BLaER1 treated with 17β-estradiol and CSF1 and Interleukin-3, amounts not matched to agents 10 nM and 100 nM (cell line): ENCODE measurements around the gene ARL6IP5.

Experiments
- H3K27ac ChIP-seq, 11 experiments: shearing (Covaris generic); formaldehyde crosslinking; 2 replicates each; pipeline ENCODE4 v1.8.1; 2022
- H3K27me3 ChIP-seq, 11 experiments: shearing (Covaris generic); formaldehyde crosslinking; 2 replicates each; pipeline ENCODE4 v1.8.1; 2022
- H3K36me3 ChIP-seq, 11 experiments: shearing (Covaris generic); formaldehyde crosslinking; 2 replicates each; pipeline ENCODE4 v1.8.1; 2022
- H3K4me1 ChIP-seq, 10 experiments: shearing (Covaris generic); formaldehyde crosslinking; 2 replicates each; pipeline ENCODE4 v1.8.1; 2022
- H3K4me2 ChIP-seq, 11 experiments: shearing (Covaris generic); formaldehyde crosslinking; 2 replicates each; pipeline ENCODE4 v1.8.1; 2022
- H3K4me3 ChIP-seq, 10 experiments: shearing (Covaris generic); formaldehyde crosslinking; 2 replicates each; pipeline ENCODE4 v1.8.1; 2022
- H3K9ac ChIP-seq, 11 experiments: shearing (Covaris generic); formaldehyde crosslinking; 2 replicates each; pipeline ENCODE4 v1.8.1; 2022
- H3K9me3 ChIP-seq, 11 experiments: shearing (Covaris generic); formaldehyde crosslinking; replicated peaks in 1 of 11; 2 replicates each; pipeline ENCODE4 v1.8.1; 2022
- H4K20me1 ChIP-seq, 11 experiments: shearing (Covaris generic); formaldehyde crosslinking; 2 replicates each; pipeline ENCODE4 v1.8.1; 2022
- Cebpa-rat ChIP-seq, 11 experiments: shearing (Covaris generic); IDR thresholded peaks; 2 replicates each; pipeline ENCODE4 v1.8.1; 2022

Gene ARL6IP5

DNA sequence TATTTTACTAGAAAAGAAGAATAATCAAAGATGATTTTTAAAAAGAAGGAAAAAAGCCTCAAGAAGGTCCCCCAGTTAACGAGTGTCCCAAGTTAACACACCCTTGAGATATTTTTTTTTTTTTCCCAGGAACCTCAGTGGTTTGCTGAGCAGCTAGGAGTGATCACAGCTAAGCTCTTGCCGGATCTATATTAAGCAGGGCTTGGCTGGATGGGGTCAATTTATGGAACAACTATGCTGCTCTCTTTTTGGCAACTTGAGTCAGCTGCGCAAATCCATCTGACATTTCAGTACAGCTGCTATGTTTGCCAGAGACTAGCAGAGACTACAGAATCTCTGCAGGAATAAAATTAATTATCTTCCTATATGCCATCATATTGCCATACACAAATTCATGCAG lies 37.7 kb downstream of the ARL6IP5 start, which contains the start of gene LMOD3:
TSS of gene LMOD3 (minus strand) at position 193 of the 400 bp plus-strand sequence. CDS start 209 bp downstream, outside the sequence.
- Histone ChIP-seq H3K36me3 (no peaks in the 10 kb centered on the region), H3K9ac (peak within 1 kb of the TSS in 8 of 11 experiments; percentile 6 to 50 (median 34); a peak in 12 of 22 replicates), H3K4me1 (peaks cover 19 to 29% (median 27%) of the 10 kb centered on the region in 10 experiments), H3K27me3 (no peaks in the 10 kb centered on the region), H3K9me3 (no peaks in the 10 kb centered on the region), H3K4me3 (peak within 1 kb of the TSS in 8 of 10 experiments; percentile 9 to 55 (median 30); a peak in 8 of 20 replicates), H3K27ac (peak within 1 kb of the TSS in 9 of 11 experiments; percentile 13 to 61 (median 56); a peak in 17 of 22 replicates), H3K4me2 (peak within 1 kb of the TSS; percentile 54 to 87 (median 83)), H4K20me1 (no peaks in the 10 kb centered on the region)
- TF ChIP-seq Cebpa-rat (IDR thresholded peaks at IDR 0.05) = no peak

DNA sequence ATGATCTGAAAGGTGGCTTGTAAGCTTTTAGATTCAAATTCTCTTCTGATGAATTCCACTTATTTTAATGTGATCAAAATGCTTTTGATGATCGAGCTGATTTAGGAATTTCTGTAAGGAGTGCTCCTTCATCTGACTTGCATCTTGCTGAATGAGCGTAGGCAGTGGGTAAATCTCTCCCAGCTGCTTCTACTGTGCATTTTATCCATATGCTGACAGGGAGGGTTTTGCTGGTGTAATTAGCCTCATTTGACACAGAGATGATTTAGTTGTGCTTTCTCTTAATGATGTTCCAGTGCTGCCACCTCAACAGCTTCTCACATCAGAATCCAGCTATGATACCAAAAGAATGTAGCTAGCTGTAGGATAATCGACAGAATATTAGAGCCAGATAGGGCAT lies 41.5 kb downstream of the ARL6IP5 start:
- no peaks in the 10 kb centered on the region for H3K36me3 ChIP-seq
- H3K9me3 ChIP-seq = no peaks in the 10 kb centered on the region
- no peak overlapping the region for H3K27ac ChIP-seq
- no peak for TF ChIP-seq Cebpa-rat (IDR thresholded peaks at IDR 0.05)
- peaks cover 17 to 34% (median 24%) of the 10 kb centered on the region in 10 experiments for H3K4me1 ChIP-seq
- H4K20me1 ChIP-seq = no peaks in the 10 kb centered on the region
- no peak overlapping the region for H3K4me3 ChIP-seq
- no peak overlapping the region for H3K4me2 ChIP-seq
- no peaks in the 10 kb centered on the region for H3K27me3 ChIP-seq
- H3K9ac ChIP-seq = no peak overlapping the region

DNA sequence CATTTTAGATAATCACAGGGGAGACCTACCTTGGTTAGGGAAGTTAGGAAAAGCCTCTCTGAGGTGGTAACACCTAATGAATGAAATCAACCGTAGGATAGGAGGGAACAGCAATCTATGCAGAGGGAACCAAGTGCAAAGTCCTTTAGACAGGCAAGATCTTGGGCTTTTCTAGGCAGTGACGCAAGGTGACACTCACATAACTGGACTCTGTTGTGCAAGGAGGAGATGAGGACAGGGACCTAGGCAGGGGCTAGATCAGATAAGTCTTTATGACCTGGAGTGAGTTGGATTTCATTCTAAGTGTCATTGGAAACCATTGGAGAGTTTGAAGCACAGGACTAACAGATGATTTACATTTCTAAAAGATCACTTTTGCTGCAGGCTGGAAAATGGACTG lies 42.3 kb downstream of the ARL6IP5 start:
- Histone ChIP-seq H3K36me3 (no peaks in the 10 kb centered on the region), H3K4me3 (no peak overlapping the region), H3K27ac (no peak overlapping the region), H3K27me3 (no peaks in the 10 kb centered on the region), H4K20me1 (no peaks in the 10 kb centered on the region), H3K9me3 (no peaks in the 10 kb centered on the region), H3K9ac (no peak overlapping the region), H3K4me2 (no peak overlapping the region), H3K4me1 (peaks cover 9 to 27% (median 17%) of the 10 kb centered on the region in 10 experiments)
- no peak for TF ChIP-seq Cebpa-rat (IDR thresholded peaks at IDR 0.05)

DNA sequence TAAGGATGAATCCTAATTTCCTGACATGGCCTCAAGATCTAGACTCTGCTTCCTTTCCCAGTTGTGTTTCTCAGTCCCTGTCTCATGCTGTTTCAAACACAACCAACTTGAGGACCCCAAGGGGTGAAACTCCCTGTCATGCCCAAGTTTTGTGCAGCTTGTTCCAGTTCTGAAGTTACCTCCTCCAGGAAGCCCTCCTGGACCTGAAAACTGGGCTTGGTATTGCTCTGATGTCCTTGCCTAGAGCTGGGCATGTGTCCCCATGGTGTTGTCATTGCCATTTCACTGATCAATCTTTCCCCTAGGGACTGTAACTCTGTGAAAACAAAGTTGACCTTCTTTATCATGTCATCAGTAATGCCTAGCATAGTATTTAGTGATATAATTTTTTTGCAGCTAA lies 43.8 kb downstream of the ARL6IP5 start:
- Histone ChIP-seq H3K36me3 (no peaks in the 10 kb centered on the region), H3K9me3 (peaks cover 0 to 7% (median 0%) of the 10 kb centered on the region in 11 experiments; a peak in 2 of 22 replicates)
- no peak for TF ChIP-seq Cebpa-rat (IDR thresholded peaks at IDR 0.05)

GRCh38 chr3:69129531-69129930 lies 44.8 kb downstream of the ARL6IP5 start:
- H4K20me1 ChIP-seq = no peaks in the 10 kb centered on the region
- no peaks in the 10 kb centered on the region for H3K36me3 ChIP-seq

More for the DNA sequence above, 43.8 kb downstream of the ARL6IP5 start:
- Histone ChIP-seq H3K4me2 (peak overlapping the region in 1 of 11 experiments; percentile 23; a peak in 1 of 22 replicates), H3K27ac (no peak overlapping the region), H4K20me1 (no peaks in the 10 kb centered on the region), H3K9ac (no peak overlapping the region), H3K27me3 (no peaks in the 10 kb centered on the region), H3K4me1 (peaks cover 0 to 12% (median 1%) of the 10 kb centered on the region in 10 experiments; a peak in 10 of 20 replicates), H3K4me3 (no peak overlapping the region)

DNA sequence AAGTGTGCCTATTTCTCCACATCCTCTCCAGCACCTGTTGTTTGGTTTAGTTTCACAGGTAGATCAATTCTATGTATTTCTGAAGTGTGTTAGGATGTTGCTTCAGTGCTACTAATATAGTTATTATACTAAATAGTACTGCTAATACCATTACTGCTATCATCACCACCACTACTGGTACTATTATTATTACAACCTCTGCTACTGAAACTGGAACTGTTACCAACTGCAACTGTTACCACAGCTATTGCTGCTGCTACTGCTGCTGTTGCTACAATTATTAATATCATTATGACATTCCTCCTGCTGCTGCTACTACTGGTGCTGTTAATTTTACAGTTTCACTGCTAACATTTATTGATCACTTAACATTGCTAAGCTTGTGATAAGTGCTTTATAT lies 46.0 kb downstream of the ARL6IP5 start:
- Histone ChIP-seq H3K4me1 (peaks cover 0 to 9% (median 0%) of the 10 kb centered on the region in 10 experiments; a peak in 5 of 20 replicates), H4K20me1 (no peaks in the 10 kb centered on the region), H3K9ac (no peak overlapping the region), H3K4me2 (no peak overlapping the region), H3K4me3 (no peak overlapping the region), H3K27me3 (no peaks in the 10 kb centered on the region), H3K9me3 (peaks cover 0 to 7% (median 0%) of the 10 kb centered on the region in 11 experiments; a peak in 2 of 22 replicates), H3K27ac (no peak overlapping the region), H3K36me3 (no peaks in the 10 kb centered on the region)
- no peak for TF ChIP-seq Cebpa-rat (IDR thresholded peaks at IDR 0.05)

More at GRCh38 chr3:69129531-69129930, 44.8 kb downstream of the ARL6IP5 start:
- no peak overlapping the region for H3K4me2 ChIP-seq
- no peak overlapping the region for H3K9ac ChIP-seq
- H3K4me3 ChIP-seq = no peak overlapping the region
- TF ChIP-seq Cebpa-rat (IDR thresholded peaks at IDR 0.05) = no peak
- no peaks in the 10 kb centered on the region for H3K27me3 ChIP-seq
- peaks cover 0 to 9% (median 0%) of the 10 kb centered on the region in 10 experiments; a peak in 5 of 20 replicates for H3K4me1 ChIP-seq
- peaks cover 0 to 7% (median 0%) of the 10 kb centered on the region in 11 experiments; a peak in 2 of 22 replicates for H3K9me3 ChIP-seq
- no peak overlapping the region for H3K27ac ChIP-seq

DNA sequence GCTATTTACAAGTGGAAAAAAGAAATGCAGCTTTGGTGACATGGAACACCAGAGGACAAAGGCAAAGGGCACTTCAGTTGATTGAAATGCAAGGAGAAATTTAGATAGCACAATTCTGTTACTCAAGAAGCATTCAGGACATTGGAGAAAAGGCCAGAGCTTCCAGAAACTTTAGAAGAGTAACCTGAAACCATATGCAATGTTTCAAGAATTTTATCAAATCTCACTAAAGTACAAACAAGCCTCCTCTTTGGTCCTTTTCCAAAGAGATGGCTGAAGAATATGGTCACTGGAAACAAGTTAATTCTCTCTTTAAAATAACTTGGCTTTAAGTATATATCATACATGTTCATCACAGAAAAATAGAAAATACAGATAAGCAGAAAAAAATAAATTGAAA lies 52.3 kb downstream of the ARL6IP5 start:
- H3K4me2 ChIP-seq = no peak overlapping the region
- H3K9me3 ChIP-seq = peaks cover 0 to 7% (median 0%) of the 10 kb centered on the region in 11 experiments; a peak in 2 of 22 replicates
- no peak overlapping the region for H3K9ac ChIP-seq
- 0 out of 20 replicates have a peak, but pooled peaks cover 0 to 5% (median 0%) of the 10 kb centered on the region in 10 experiments for H3K4me1 ChIP-seq
- no peaks in the 10 kb centered on the region for H3K36me3 ChIP-seq
- H4K20me1 ChIP-seq = no peaks in the 10 kb centered on the region
- no peak for TF ChIP-seq Cebpa-rat (IDR thresholded peaks at IDR 0.05)
- no peak overlapping the region for H3K27ac ChIP-seq
- no peak overlapping the region for H3K4me3 ChIP-seq
- H3K27me3 ChIP-seq = no peaks in the 10 kb centered on the region

- Histone ChIP-seq H3K4me1 (0 out of 20 replicates have a peak, but pooled peaks cover 0 to 5% (median 0%) of the 10 kb centered on the region in 10 experiments), H3K36me3 (no peaks in the 10 kb centered on the region), H3K27ac (no peak overlapping the region), H3K27me3 (no peaks in the 10 kb centered on the region), H4K20me1 (no peaks in the 10 kb centered on the region), H3K9me3 (peaks cover 0 to 6% (median 0%) of the 10 kb centered on the region in 11 experiments; a peak in 2 of 22 replicates), H3K4me2 (no peak overlapping the region), H3K9ac (no peak overlapping the region), H3K4me3 (no peak overlapping the region)
- no peak for TF ChIP-seq Cebpa-rat (IDR thresholded peaks at IDR 0.05)
These were observed 52.7 kb downstream of the ARL6IP5 start for GRCh38 chr3:69137412-69137811.

DNA sequence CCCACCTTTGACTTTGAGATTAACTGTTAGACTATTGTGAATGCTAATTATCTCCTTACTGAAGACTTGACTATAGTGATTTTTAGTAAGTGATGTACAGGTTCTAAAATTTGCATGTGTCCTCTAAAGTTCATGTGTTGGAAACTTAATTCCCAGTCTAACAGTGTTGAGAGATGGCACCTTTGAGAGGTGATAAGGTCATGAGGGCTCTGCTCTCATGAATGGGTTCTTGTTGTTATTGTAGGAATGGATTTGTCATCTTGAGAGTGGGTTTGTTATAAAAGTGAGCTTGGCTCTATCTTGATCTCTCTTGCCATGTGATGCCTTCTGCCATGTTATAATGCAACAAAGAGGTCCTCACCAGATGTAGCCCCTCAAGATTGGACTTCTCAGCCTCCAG lies 56.6 kb downstream of the ARL6IP5 start:
- H3K9me3 ChIP-seq = no peaks in the 10 kb centered on the region
- no peaks in the 10 kb centered on the region for H4K20me1 ChIP-seq
- H3K4me1 ChIP-seq = peaks cover 0 to 17% (median 12%) of the 10 kb centered on the region in 10 experiments; a peak in 16 of 20 replicates
- no peaks in the 10 kb centered on the region for H3K36me3 ChIP-seq
- no peak overlapping the region for H3K9ac ChIP-seq
- no peaks in the 10 kb centered on the region for H3K27me3 ChIP-seq
- no peak overlapping the region for H3K4me2 ChIP-seq
- TF ChIP-seq Cebpa-rat (IDR thresholded peaks at IDR 0.05) = no peak
- no peak overlapping the region for H3K4me3 ChIP-seq
- H3K27ac ChIP-seq = no peak overlapping the region

DNA sequence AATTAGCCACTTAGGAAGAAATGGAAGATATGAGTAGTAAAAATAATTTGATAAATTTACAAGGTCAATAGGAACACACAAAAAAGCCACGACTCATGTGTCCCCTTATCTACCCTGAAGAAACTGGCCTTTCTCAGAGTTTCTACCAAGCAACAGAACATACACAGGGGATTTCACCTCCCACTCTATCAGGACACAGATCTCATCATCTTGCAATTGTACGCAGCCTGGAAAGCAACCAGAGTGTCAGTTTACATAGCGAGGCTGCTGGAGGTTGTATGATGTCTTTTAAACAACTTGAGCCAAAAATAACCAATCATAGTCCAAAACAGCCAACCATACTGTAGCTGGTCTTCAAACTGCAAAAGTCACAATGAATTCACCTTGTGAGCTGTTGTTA lies 57.4 kb downstream of the ARL6IP5 start:
- Histone ChIP-seq H3K4me2 (no peak overlapping the region), H3K4me3 (no peak overlapping the region), H3K27me3 (no peaks in the 10 kb centered on the region), H3K36me3 (no peaks in the 10 kb centered on the region), H3K4me1 (peaks cover 0 to 17% (median 12%) of the 10 kb centered on the region in 10 experiments; a peak in 16 of 20 replicates), H3K27ac (no peak overlapping the region), H4K20me1 (no peaks in the 10 kb centered on the region), H3K9me3 (no peaks in the 10 kb centered on the region), H3K9ac (no peak overlapping the region)
- no peak for TF ChIP-seq Cebpa-rat (IDR thresholded peaks at IDR 0.05)
